ENCODE results near the gene POMZP3.
"Not testable (repeated sequence)": the region's sequence is repeated elsewhere in the genome, so short reads cannot be mapped to it uniquely, and the experiment has no call there.

The POMZP3 gene

DNA sequence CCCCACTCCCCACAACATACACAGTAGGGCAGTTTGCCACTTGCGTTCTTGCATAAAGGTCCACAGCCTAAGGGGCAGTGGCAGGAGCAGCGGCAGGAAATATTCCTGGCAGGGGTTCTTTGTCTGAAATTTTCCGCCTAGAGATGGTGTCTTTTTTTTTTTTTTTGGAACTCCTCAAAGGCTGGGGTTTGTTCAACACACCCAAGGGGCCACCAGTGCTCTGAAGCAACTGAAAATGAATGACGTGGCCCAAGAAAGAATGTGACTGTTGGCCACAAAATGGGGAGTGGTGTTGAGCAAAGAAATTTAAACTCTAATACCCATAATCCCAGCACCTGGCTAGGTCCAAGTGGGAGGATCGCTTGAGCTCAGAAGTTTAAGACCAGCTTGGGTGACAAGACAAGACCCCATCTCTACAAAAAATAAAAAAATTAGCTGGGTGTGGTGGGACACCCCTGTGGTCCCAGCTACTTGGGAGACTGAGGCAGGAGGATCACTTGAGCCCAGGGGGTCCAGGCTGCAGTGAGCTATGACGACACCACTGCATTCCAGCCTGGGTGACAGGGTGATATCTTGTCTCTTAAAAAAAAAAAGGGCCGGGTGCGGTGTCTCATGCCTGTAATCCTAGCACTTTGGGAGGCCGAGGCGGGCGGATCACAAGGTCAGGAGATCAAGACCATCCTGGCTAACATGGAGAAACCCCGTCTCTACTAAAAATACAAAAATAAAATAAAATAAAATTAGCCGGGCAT lies 7.5 kb downstream of the POMZP3 start:
- H3K9me3 ChIP-seq (ENCODE audit: control insufficient read depth, low read length); H4K91ac ChIP-seq (ENCODE audit: low read length); H3K23ac ChIP-seq (ENCODE audit: low read length in 2 of 2); H3K27ac ChIP-seq (ENCODE audit: low read length, poor library complexity, severe bottlenecking); H3K79me1 ChIP-seq (replicated peaks; ENCODE audit: low read length, poor library complexity, severe bottlenecking); H3K4me1 ChIP-seq (ENCODE audit: control insufficient read depth, insufficient read depth, low read depth, low read length); H3K4me2 ChIP-seq (ENCODE audit: low read length, poor library complexity, severe bottlenecking); H3K27me3 ChIP-seq (ENCODE audit: control insufficient read depth in 1 of 2, insufficient read depth in 1 of 2, low read length in 2 of 2); H3K18ac ChIP-seq (ENCODE audit: low read depth in 1 of 2, low read length in 2 of 2); H3K4me3 ChIP-seq (ENCODE audit: insufficient read depth in 1 of 2, low read depth in 1 of 2, low read length in 2 of 2); H3K36me3 ChIP-seq (ENCODE audit: control insufficient read depth in 1 of 2, insufficient read depth in 2 of 2, low read depth in 1 of 2, low read length in 2 of 2); H2BK12ac ChIP-seq (ENCODE audit: low read length in 2 of 2); H3K4ac ChIP-seq (ENCODE audit: low read depth in 1 of 2, low read length in 2 of 2); H2BK15ac ChIP-seq (ENCODE audit: low read depth, poor library complexity, severe bottlenecking); H2BK120ac ChIP-seq (ENCODE audit: low read depth, low read length); H2AK5ac ChIP-seq (ENCODE audit: low read length, severe bottlenecking); H2BK5ac ChIP-seq (ENCODE audit: low read depth, low read length, poor library complexity, severe bottlenecking); H4K8ac ChIP-seq (ENCODE audit: low read length); DNase-seq; H3K14ac ChIP-seq (ENCODE audit: low read length in 2 of 2); H3K9ac ChIP-seq (ENCODE audit: low read length); H2AFZ ChIP-seq (ENCODE audit: low read depth, low read length): not testable (repeated sequence)
- WGBS: no CpG with 5 or more reads among the region's 13 CpGs

DNA sequence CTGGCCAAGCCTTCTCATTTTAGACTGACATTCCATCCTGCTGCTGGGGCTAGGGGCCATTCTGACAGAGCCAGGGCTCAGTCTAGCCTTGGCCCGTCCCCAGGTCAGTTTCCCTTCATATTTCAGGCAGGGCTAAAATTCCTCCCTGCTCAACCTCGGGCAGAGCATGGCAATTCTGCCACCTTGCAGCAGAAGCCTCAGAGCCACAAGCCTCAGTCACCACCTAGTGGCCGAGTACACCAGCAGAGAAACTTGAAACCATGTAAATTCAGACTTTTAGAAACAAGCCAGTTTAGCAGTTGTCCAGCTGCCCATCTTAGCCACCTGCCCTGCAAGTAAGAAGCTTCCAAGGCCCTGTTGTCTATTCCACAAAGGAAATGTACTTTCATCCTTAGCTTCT lies 13.3 kb downstream of the POMZP3 start:
- H4K8ac ChIP-seq (ENCODE audit: low read length); H3K4me1 ChIP-seq (ENCODE audit: control insufficient read depth, insufficient read depth, low read depth, low read length); H3K4me3 ChIP-seq (ENCODE audit: insufficient read depth in 1 of 2, low read depth in 1 of 2, low read length in 2 of 2); H3K23ac ChIP-seq (ENCODE audit: low read length in 2 of 2); DNase-seq; H3K9ac ChIP-seq (ENCODE audit: low read length); H2AFZ ChIP-seq (ENCODE audit: low read depth, low read length); H4K91ac ChIP-seq (ENCODE audit: low read length); H3K36me3 ChIP-seq (ENCODE audit: control insufficient read depth in 1 of 2, insufficient read depth in 2 of 2, low read depth in 1 of 2, low read length in 2 of 2); H3K4ac ChIP-seq (ENCODE audit: low read depth in 1 of 2, low read length in 2 of 2); H3K9me3 ChIP-seq (ENCODE audit: control insufficient read depth, low read length); H2BK15ac ChIP-seq (ENCODE audit: low read depth, poor library complexity, severe bottlenecking); H3K27ac ChIP-seq (ENCODE audit: low read length, poor library complexity, severe bottlenecking); H2AK5ac ChIP-seq (ENCODE audit: low read length, severe bottlenecking); H2BK120ac ChIP-seq (ENCODE audit: low read depth, low read length); H2BK5ac ChIP-seq (ENCODE audit: low read depth, low read length, poor library complexity, severe bottlenecking); H3K18ac ChIP-seq (ENCODE audit: low read depth in 1 of 2, low read length in 2 of 2); H3K14ac ChIP-seq (ENCODE audit: low read length in 2 of 2); H3K79me1 ChIP-seq (replicated peaks; ENCODE audit: low read length, poor library complexity, severe bottlenecking); H3K4me2 ChIP-seq (ENCODE audit: low read length, poor library complexity, severe bottlenecking); H3K27me3 ChIP-seq (ENCODE audit: control insufficient read depth in 1 of 2, insufficient read depth in 1 of 2, low read length in 2 of 2); H2BK12ac ChIP-seq (ENCODE audit: low read length in 2 of 2): not testable (repeated sequence)
- no CpG with 5 or more reads among the region's 3 CpGs for WGBS

DNA sequence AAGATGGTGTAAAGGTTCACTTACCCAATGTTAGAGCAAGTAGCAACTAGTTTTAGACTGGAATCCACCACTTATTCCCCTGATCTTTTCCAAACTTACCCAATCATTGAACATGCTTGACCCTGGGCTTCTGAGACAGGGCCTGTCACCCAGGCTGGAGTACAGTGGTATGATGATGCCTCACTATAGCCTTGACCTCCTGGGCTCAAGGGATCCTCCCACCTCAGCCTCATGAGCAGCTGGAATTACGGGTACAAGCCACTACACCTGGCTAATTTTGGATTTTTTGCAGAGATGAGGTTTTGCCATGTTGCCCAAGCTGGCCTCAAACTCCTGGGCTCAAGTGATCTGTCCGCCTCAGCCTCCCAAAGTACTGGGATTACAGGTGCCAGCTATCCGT lies 14.8 kb downstream of the POMZP3 start:
- H3K4me3 ChIP-seq (ENCODE audit: insufficient read depth in 1 of 2, low read depth in 1 of 2, low read length in 2 of 2); H3K27me3 ChIP-seq (ENCODE audit: control insufficient read depth in 1 of 2, insufficient read depth in 1 of 2, low read length in 2 of 2); H2BK120ac ChIP-seq (ENCODE audit: low read depth, low read length); H3K4me2 ChIP-seq (ENCODE audit: low read length, poor library complexity, severe bottlenecking); H2BK5ac ChIP-seq (ENCODE audit: low read depth, low read length, poor library complexity, severe bottlenecking); H3K18ac ChIP-seq (ENCODE audit: low read depth in 1 of 2, low read length in 2 of 2); H2BK15ac ChIP-seq (ENCODE audit: low read depth, poor library complexity, severe bottlenecking); H3K27ac ChIP-seq (ENCODE audit: low read length, poor library complexity, severe bottlenecking); H4K91ac ChIP-seq (ENCODE audit: low read length); H3K79me1 ChIP-seq (replicated peaks; ENCODE audit: low read length, poor library complexity, severe bottlenecking); H3K14ac ChIP-seq (ENCODE audit: low read length in 2 of 2); H3K9me3 ChIP-seq (ENCODE audit: control insufficient read depth, low read length); H2BK12ac ChIP-seq (ENCODE audit: low read length in 2 of 2); H3K4ac ChIP-seq (ENCODE audit: low read depth in 1 of 2, low read length in 2 of 2); H3K9ac ChIP-seq (ENCODE audit: low read length); H3K36me3 ChIP-seq (ENCODE audit: control insufficient read depth in 1 of 2, insufficient read depth in 2 of 2, low read depth in 1 of 2, low read length in 2 of 2); H2AFZ ChIP-seq (ENCODE audit: low read depth, low read length); H3K23ac ChIP-seq (ENCODE audit: low read length in 2 of 2); H2AK5ac ChIP-seq (ENCODE audit: low read length, severe bottlenecking); DNase-seq; H4K8ac ChIP-seq (ENCODE audit: low read length); H3K4me1 ChIP-seq (ENCODE audit: control insufficient read depth, insufficient read depth, low read depth, low read length): not testable (repeated sequence)
- WGBS: no CpG with 5 or more reads among the region's 3 CpGs

DNA sequence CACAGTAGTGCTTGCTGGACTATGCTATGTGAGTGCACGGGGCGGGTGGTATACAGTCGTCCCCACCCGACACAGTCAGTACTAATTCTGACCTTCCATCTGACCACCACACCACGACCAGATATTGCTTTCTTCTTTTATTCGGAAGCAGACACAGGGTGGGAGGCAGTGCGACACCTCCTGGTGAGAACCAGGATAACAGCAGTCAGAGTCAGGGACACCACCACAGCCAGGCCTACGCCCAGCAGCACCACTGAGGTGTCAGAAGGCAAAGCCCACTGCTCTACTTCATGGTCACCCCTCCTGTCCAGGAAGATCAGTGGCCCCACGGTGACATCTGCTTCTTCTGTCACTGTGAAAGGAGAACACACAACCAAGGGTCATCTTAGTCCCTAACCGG lies 17.2 kb downstream of the POMZP3 start:
- H4K91ac ChIP-seq (ENCODE audit: low read length); H3K18ac ChIP-seq (ENCODE audit: low read depth in 1 of 2, low read length in 2 of 2); H3K4ac ChIP-seq (ENCODE audit: low read depth in 1 of 2, low read length in 2 of 2); DNase-seq; H2AFZ ChIP-seq (ENCODE audit: low read depth, low read length); H3K9ac ChIP-seq (ENCODE audit: low read length); H3K4me1 ChIP-seq (ENCODE audit: control insufficient read depth, insufficient read depth, low read depth, low read length); H3K79me1 ChIP-seq (replicated peaks; ENCODE audit: low read length, poor library complexity, severe bottlenecking); H3K4me3 ChIP-seq (ENCODE audit: insufficient read depth in 1 of 2, low read depth in 1 of 2, low read length in 2 of 2); H3K23ac ChIP-seq (ENCODE audit: low read length in 2 of 2); H2BK12ac ChIP-seq (ENCODE audit: low read length in 2 of 2); H2BK15ac ChIP-seq (ENCODE audit: low read depth, poor library complexity, severe bottlenecking); H4K8ac ChIP-seq (ENCODE audit: low read length); H2AK5ac ChIP-seq (ENCODE audit: low read length, severe bottlenecking); H2BK120ac ChIP-seq (ENCODE audit: low read depth, low read length); H3K4me2 ChIP-seq (ENCODE audit: low read length, poor library complexity, severe bottlenecking); H3K36me3 ChIP-seq (ENCODE audit: control insufficient read depth in 1 of 2, insufficient read depth in 2 of 2, low read depth in 1 of 2, low read length in 2 of 2); H3K27me3 ChIP-seq (ENCODE audit: control insufficient read depth in 1 of 2, insufficient read depth in 1 of 2, low read length in 2 of 2); H3K9me3 ChIP-seq (ENCODE audit: control insufficient read depth, low read length); H3K27ac ChIP-seq (ENCODE audit: low read length, poor library complexity, severe bottlenecking); H3K14ac ChIP-seq (ENCODE audit: low read length in 2 of 2); H2BK5ac ChIP-seq (ENCODE audit: low read depth, low read length, poor library complexity, severe bottlenecking): not testable (repeated sequence)
- WGBS: no CpG with 5 or more reads among the region's 10 CpGs

All from mesenchymal stem cell (in vitro differentiated cells and primary cell).